Tibial nerve (tissue), 4 donors: Measurements from ENCODE around the gene SHC1.

Source experiments
- CTCF ChIP-seq, 5 experiments: fragments of 200-600 bp in 3 of 5; fragments of 450-650 bp in 2 of 5; sonication (generic) in 3 of 5; IDR thresholded peaks; one replicate each; pipeline ENCODE4 v1.5.1; 2016 to 2019; ENCODE audit warnings: antibody characterized with exemption in 5 of 5, mild to moderate bottlenecking in 3 of 5, moderate library complexity in 2 of 5
- EP300 ChIP-seq, 2 donors: sonication (generic); formaldehyde crosslinking; IDR thresholded peaks; one replicate each; pipeline ENCODE4 v1.6.1; 2017; ENCODE audit warnings: antibody characterized with exemption in 2 of 2, mild to moderate bottlenecking in 1 of 2
- POLR2A ChIP-seq, 2 donors: fragments of 450-650 bp; IDR thresholded peaks; one replicate each; pipeline ENCODE4 v1.6.1; 2017; ENCODE audit warnings: antibody characterized with exemption in 2 of 2, mild to moderate bottlenecking in 2 of 2, moderate library complexity in 2 of 2

DNA sequence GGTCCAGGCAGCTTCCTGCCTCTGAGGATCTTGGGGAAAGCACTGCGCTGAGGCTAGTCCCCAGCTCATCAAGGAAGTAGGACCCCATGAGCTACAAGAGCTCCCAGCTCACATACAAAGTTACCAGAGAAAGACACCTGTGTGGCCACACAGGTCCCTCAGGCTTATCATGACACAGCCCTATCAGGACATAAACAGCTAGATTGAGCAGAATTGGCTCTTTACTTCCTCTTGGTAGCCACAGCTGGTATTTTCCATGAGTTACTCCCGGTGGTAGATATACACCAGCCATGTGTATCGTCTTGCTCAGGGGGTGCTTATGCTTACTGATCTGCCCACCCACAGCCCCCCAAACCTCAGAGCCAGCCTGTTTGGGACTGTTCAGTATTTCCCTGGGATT lies 24.0 kb upstream of the SHC1 start:
- TF ChIP-seq CTCF (IDR thresholded peaks at IDR 0.05) = no peak
- no peak for TF ChIP-seq POLR2A (IDR thresholded peaks at IDR 0.05)
- no peak for TF ChIP-seq EP300 (IDR thresholded peaks at IDR 0.05)
